ENCODE data around the gene SCAMP1. TPM values are rescaled to one million over a fixed set of nuclear protein-coding genes. Genes with fewer than 3 reads are reported as not detected.

The SCAMP1 gene
- total and polyA plus RNA-seq, 4 experiments from 2014 or later, result 28.9 to 38.3 (median 31.7) TPM

DNA sequence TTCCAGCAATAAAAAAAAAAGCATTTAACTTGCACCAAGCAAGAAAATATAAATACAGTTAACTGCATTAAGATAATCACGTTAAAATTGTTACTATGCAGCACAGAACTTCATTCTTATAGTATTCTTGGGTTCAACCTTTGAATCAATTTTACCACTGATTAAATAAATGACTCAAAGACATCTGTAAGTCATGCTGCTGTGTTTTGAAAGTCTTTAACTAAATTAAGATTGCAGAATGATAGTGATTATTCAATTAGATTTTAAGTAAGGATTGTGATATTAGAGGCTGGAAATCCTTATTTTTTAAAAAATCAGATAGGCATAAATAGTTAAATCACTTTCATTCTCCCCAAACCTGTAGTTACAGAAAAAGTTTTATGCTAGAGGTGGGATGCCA lies 116.4 kb downstream of the SCAMP1 start:
- DNase-seq, result no peak
- Mint-ChIP-seq H3K36me3 (peaks cover 10 to 15% of the 10 kb centered on the region in 2 donors), H3K4me1 (peaks cover 0 to 2% (median 0%) of the 10 kb centered on the region in 4 donors), H3K9me3 (no peaks in the 10 kb centered on the region), H3K27me3 (no peaks in the 10 kb centered on the region), H3K4me3 (no peak overlapping the region), H3K27ac (no peak overlapping the region)
- H3K4me1 ChIP-seq (ENCODE audit: insufficient read depth, low read length), result no peaks in the 10 kb centered on the region
- ChIA-PET CTCF (ENCODE audit: partially characterized antibody) (no interaction called here), POLR2A (ENCODE audit: partially characterized antibody) (no interaction called here)
- intact Hi-C loops (cut with micrococcal nuclease), result no loop called here
- H3K27ac ChIP-seq (ENCODE audit: low read depth, low read length), result no peak overlapping the region
- no peaks in the 10 kb centered on the region for H3K9me3 ChIP-seq (ENCODE audit: control insufficient read depth in 1 of 2, low read length in 2 of 2)
- H3K4me3 ChIP-seq (ENCODE audit: low read length in 2 of 2), result no peak overlapping the region
- H3K27me3 ChIP-seq (ENCODE audit: insufficient read depth, low read length), result no peaks in the 10 kb centered on the region
- H3K36me3 ChIP-seq (ENCODE audit: insufficient read depth, low read length), result no peaks in the 10 kb centered on the region

- Histone ChIP-seq H3K27ac (ENCODE audit: low read depth, low read length) (no peak overlapping the region), H3K9me3 (ENCODE audit: control insufficient read depth in 1 of 2, low read length in 2 of 2) (no peaks in the 10 kb centered on the region), H3K36me3 (ENCODE audit: insufficient read depth, low read length) (no peaks in the 10 kb centered on the region), H3K4me3 (ENCODE audit: low read length in 2 of 2) (no peak overlapping the region), H3K27me3 (ENCODE audit: insufficient read depth, low read length) (no peaks in the 10 kb centered on the region), H3K4me1 (ENCODE audit: insufficient read depth, low read length) (peaks cover 9% of the 10 kb centered on the region)
- H3K36me3 Mint-ChIP-seq, result peaks cover 20 to 24% of the 10 kb centered on the region in 2 donors
- POLR2A ChIA-PET (ENCODE audit: partially characterized antibody), result no interaction called here
- intact Hi-C loops (cut with micrococcal nuclease), result no loop called here
- no peak for DNase-seq
- H3K9me3 Mint-ChIP-seq, result no peaks in the 10 kb centered on the region
- CTCF ChIA-PET (ENCODE audit: partially characterized antibody), result no interaction called here
- peak overlapping the region in 1 of 7 donors; percentile 14 for H3K27ac Mint-ChIP-seq
- peaks cover 7 to 13% (median 10%) of the 10 kb centered on the region in 4 donors for H3K4me1 Mint-ChIP-seq
- H3K4me3 Mint-ChIP-seq, result no peak overlapping the region
- no peaks in the 10 kb centered on the region for H3K27me3 Mint-ChIP-seq
Observed at GRCh38 chr5:78482948-78483347, 122.5 kb downstream of the SCAMP1 start.

DNA sequence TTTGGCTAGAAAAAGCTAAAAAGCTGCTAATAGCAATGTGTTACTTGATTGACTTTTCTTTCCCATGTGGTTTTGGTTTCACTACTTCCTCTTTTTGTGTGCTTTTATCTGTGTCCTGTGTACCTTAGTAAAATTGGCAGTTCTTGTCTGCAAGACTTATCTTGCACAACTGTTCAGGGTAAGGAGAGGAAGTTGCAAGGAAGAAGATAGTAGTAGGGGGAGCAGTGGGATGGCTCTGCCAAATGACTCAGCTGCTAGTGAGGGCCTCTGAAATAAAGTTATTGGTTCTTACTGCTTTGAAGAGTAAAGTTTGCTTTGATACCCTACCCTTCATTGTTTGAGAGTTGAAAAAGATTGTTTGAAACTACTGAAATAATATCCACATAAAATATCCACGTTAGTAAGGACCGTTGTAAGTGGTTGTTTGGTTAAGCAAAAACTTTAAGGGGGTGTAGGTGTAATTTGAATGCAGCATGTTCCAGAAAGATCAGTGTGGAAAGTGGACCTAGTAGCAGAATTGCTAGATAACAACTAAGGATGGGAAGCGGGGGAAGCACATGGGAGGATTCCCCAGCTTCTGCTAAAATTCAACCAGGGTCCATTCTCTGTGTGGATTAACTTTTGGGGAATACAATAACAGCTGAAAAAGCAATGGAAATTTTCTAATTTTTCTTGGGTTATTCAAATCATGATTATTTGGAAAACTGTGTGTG lies 123.5 kb downstream of the SCAMP1 start:
- no peak for DNase-seq
- Mint-ChIP-seq H3K4me3 (no peak overlapping the region), H3K36me3 (peaks cover 22 to 27% of the 10 kb centered on the region in 2 donors), H3K4me1 (peaks cover 7 to 13% (median 10%) of the 10 kb centered on the region in 4 donors), H3K27ac (peak overlapping the region in 2 of 7 donors; percentile 22 to 24), H3K27me3 (no peaks in the 10 kb centered on the region), H3K9me3 (no peaks in the 10 kb centered on the region)
- no peaks in the 10 kb centered on the region for H3K9me3 ChIP-seq (ENCODE audit: control insufficient read depth in 1 of 2, low read length in 2 of 2)
- H3K36me3 ChIP-seq (ENCODE audit: insufficient read depth, low read length), result no peaks in the 10 kb centered on the region
- H3K27me3 ChIP-seq (ENCODE audit: insufficient read depth, low read length), result no peaks in the 10 kb centered on the region
- no peak overlapping the region for H3K27ac ChIP-seq (ENCODE audit: low read depth, low read length)
- ChIA-PET CTCF (ENCODE audit: partially characterized antibody) (interaction anchor here (1.1 kb wide), 1 partner anchor 19 kb away, joined by 3 read pairs; no protein-coding TSS in a partner anchor), POLR2A (ENCODE audit: partially characterized antibody) (no interaction called here)
- H3K4me3 ChIP-seq (ENCODE audit: low read length in 2 of 2), result no peak overlapping the region
- H3K4me1 ChIP-seq (ENCODE audit: insufficient read depth, low read length), result peaks cover 9% of the 10 kb centered on the region
- intact Hi-C loops (cut with micrococcal nuclease), result no loop called here

- H3K4me1 Mint-ChIP-seq, result peaks cover 7 to 13% (median 10%) of the 10 kb centered on the region in 4 donors
- CTCF ChIA-PET (ENCODE audit: partially characterized antibody), result no interaction called here
Observed at GRCh38 chr5:78486218-78486617, 125.8 kb downstream of the SCAMP1 start.

GRCh38 chr5:78487846-78488245 lies 127.4 kb downstream of the SCAMP1 start:
- POLR2A ChIA-PET (ENCODE audit: partially characterized antibody), result no interaction called here
- H3K9me3 ChIP-seq (ENCODE audit: control insufficient read depth in 1 of 2, low read length in 2 of 2), result no peaks in the 10 kb centered on the region
- H3K36me3 ChIP-seq (ENCODE audit: insufficient read depth, low read length), result no peaks in the 10 kb centered on the region
- no peak overlapping the region for H3K4me3 Mint-ChIP-seq
- peaks cover 9% of the 10 kb centered on the region for H3K4me1 ChIP-seq (ENCODE audit: insufficient read depth, low read length)
- H3K27me3 Mint-ChIP-seq, result no peaks in the 10 kb centered on the region
- H3K27ac ChIP-seq (ENCODE audit: low read depth, low read length), result no peak overlapping the region
- H3K27me3 ChIP-seq (ENCODE audit: insufficient read depth, low read length), result no peaks in the 10 kb centered on the region
- H3K4me1 Mint-ChIP-seq, result peaks cover 7 to 11% (median 8%) of the 10 kb centered on the region in 4 donors
- H3K36me3 Mint-ChIP-seq, result peaks cover 17 to 31% of the 10 kb centered on the region in 2 donors
- H3K27ac Mint-ChIP-seq, result no peak overlapping the region
- intact Hi-C loops (cut with micrococcal nuclease), result no loop called here
- H3K4me3 ChIP-seq (ENCODE audit: low read length in 2 of 2), result no peak overlapping the region
- no peak for DNase-seq
- CTCF ChIA-PET (ENCODE audit: partially characterized antibody), result no interaction called here
- H3K9me3 Mint-ChIP-seq, result no peaks in the 10 kb centered on the region

More at GRCh38 chr5:78486218-78486617, 125.8 kb downstream of the SCAMP1 start:
- no peaks in the 10 kb centered on the region for H3K9me3 Mint-ChIP-seq
- POLR2A ChIA-PET (ENCODE audit: partially characterized antibody), result no interaction called here
- intact Hi-C loops (cut with micrococcal nuclease), result no loop called here
- peaks cover 24 to 36% of the 10 kb centered on the region in 2 donors for H3K36me3 Mint-ChIP-seq
- Histone ChIP-seq H3K27ac (ENCODE audit: low read depth, low read length) (no peak overlapping the region), H3K4me3 (ENCODE audit: low read length in 2 of 2) (no peak overlapping the region), H3K4me1 (ENCODE audit: insufficient read depth, low read length) (peaks cover 9% of the 10 kb centered on the region), H3K36me3 (ENCODE audit: insufficient read depth, low read length) (no peaks in the 10 kb centered on the region), H3K9me3 (ENCODE audit: control insufficient read depth in 1 of 2, low read length in 2 of 2) (no peaks in the 10 kb centered on the region), H3K27me3 (ENCODE audit: insufficient read depth, low read length) (no peaks in the 10 kb centered on the region)
- H3K27me3 Mint-ChIP-seq, result no peaks in the 10 kb centered on the region
- no peak for DNase-seq
- no peak overlapping the region for H3K27ac Mint-ChIP-seq
- no peak overlapping the region for H3K4me3 Mint-ChIP-seq

- Histone ChIP-seq H3K4me1 (ENCODE audit: insufficient read depth, low read length) (no peaks in the 10 kb centered on the region), H3K9me3 (ENCODE audit: control insufficient read depth in 1 of 2, low read length in 2 of 2) (no peaks in the 10 kb centered on the region), H3K4me3 (ENCODE audit: low read length in 2 of 2) (no peak overlapping the region), H3K27me3 (ENCODE audit: insufficient read depth, low read length) (no peaks in the 10 kb centered on the region), H3K27ac (ENCODE audit: low read depth, low read length) (no peak overlapping the region), H3K36me3 (ENCODE audit: insufficient read depth, low read length) (no peaks in the 10 kb centered on the region)
- DNase-seq, result no peak
- Mint-ChIP-seq H3K27me3 (no peaks in the 10 kb centered on the region), H3K4me3 (no peak overlapping the region), H3K9me3 (peaks cover 0 to 2% (median 0%) of the 10 kb centered on the region in 8 donors), H3K36me3 (peaks cover 10 to 22% of the 10 kb centered on the region in 2 donors), H3K27ac (peak overlapping the region in 2 of 7 donors; percentile 13 to 22), H3K4me1 (no peaks in the 10 kb centered on the region)
- intact Hi-C loops (cut with micrococcal nuclease), result no loop called here
- POLR2A ChIA-PET (ENCODE audit: partially characterized antibody), result no interaction called here
- CTCF ChIA-PET (ENCODE audit: partially characterized antibody), result no interaction called here
Observed at GRCh38 chr5:78490709-78491485, 130.5 kb downstream of the SCAMP1 start.

GRCh38 chr5:78492224-78492623 lies 131.8 kb downstream of the SCAMP1 start:
- no peak overlapping the region for H3K4me3 ChIP-seq (ENCODE audit: low read length in 2 of 2)
- CTCF ChIA-PET (ENCODE audit: partially characterized antibody), result no interaction called here
- Mint-ChIP-seq H3K27me3 (peaks cover 0 to 3% of the 10 kb centered on the region in 2 donors), H3K27ac (peak overlapping the region in 1 of 7 donors; percentile 6), H3K4me1 (no peaks in the 10 kb centered on the region), H3K36me3 (peaks cover 6 to 22% of the 10 kb centered on the region in 2 donors), H3K9me3 (peaks cover 0 to 2% (median 0%) of the 10 kb centered on the region in 8 donors), H3K4me3 (no peak overlapping the region)
- no peaks in the 10 kb centered on the region for H3K9me3 ChIP-seq (ENCODE audit: control insufficient read depth in 1 of 2, low read length in 2 of 2)
- H3K36me3 ChIP-seq (ENCODE audit: insufficient read depth, low read length), result no peaks in the 10 kb centered on the region
- POLR2A ChIA-PET (ENCODE audit: partially characterized antibody), result no interaction called here
- H3K4me1 ChIP-seq (ENCODE audit: insufficient read depth, low read length), result no peaks in the 10 kb centered on the region
- intact Hi-C loops (cut with micrococcal nuclease), result no loop called here
- no peak for DNase-seq
- no peak overlapping the region for H3K27ac ChIP-seq (ENCODE audit: low read depth, low read length)
- H3K27me3 ChIP-seq (ENCODE audit: insufficient read depth, low read length), result no peaks in the 10 kb centered on the region

All from CD4-positive, alpha-beta memory T cell (primary cell).